Loucy (cell line): ENCODE data around the gene UBE2C.
"Not testable (repeated sequence)": the region's sequence is repeated elsewhere in the genome, so short reads cannot be mapped to it uniquely, and the experiment has no call there.

ENCODE experiments used
- H2AFZ ChIP-seq: fragments of 200-600 bp; sonication (generic); 2 replicates; pipeline ENCODE4 v1.6.0; 2016; ENCODE audit warnings: antibody characterized with exemption, mild to moderate bottlenecking, low read length, moderate library complexity
- H3F3A ChIP-seq: fragments of 200-600 bp; 2 replicates; pipeline ENCODE4 v1.6.0; 2016; ENCODE audit warnings: antibody characterized with exemption, low read depth, mild to moderate bottlenecking
- H3K27me3 ChIP-seq: fragments of 200-600 bp; sonication (generic); 2 replicates; pipeline ENCODE4 v1.6.1; 2014; ENCODE audit warnings: low read length, mild to moderate bottlenecking; ENCODE audit not compliant: insufficient read depth, poor library complexity, severe bottlenecking
- H3K36me3 ChIP-seq: fragments of 200-600 bp; sonication (generic); 2 replicates; pipeline ENCODE4 v1.6.1; 2016; ENCODE audit warnings: low read length; ENCODE audit not compliant: insufficient read depth
- H3K4me1 ChIP-seq: fragments of 200-600 bp; sonication (generic); 2 replicates; pipeline ENCODE4 v1.5.1; 2014; ENCODE audit warnings: low read length, mild to moderate bottlenecking; ENCODE audit not compliant: insufficient read depth, poor library complexity, severe bottlenecking
- H3K4me2 ChIP-seq: fragments of 200-600 bp; sonication (generic); 2 replicates; pipeline ENCODE4 v1.6.0; 2014; ENCODE audit warnings: antibody characterized with exemption, low read length, low read depth, mild to moderate bottlenecking; ENCODE audit not compliant: poor library complexity, severe bottlenecking
- H3K4me3 ChIP-seq: fragments of 200-600 bp; sonication (generic); 2 replicates; pipeline ENCODE4 v1.5.1; 2014; ENCODE audit warnings: low read length, mild to moderate bottlenecking, mixed read lengths; ENCODE audit not compliant: poor library complexity, severe bottlenecking
- H3K79me2 ChIP-seq: fragments of 200-600 bp; sonication (generic); 2 replicates; pipeline ENCODE4 v1.6.1; 2014; ENCODE audit warnings: low read length; ENCODE audit not compliant: insufficient read depth
- H3K9ac ChIP-seq: fragments of 200-600 bp; sonication (generic); 2 replicates; pipeline ENCODE4 v1.6.0; 2014; ENCODE audit warnings: mild to moderate bottlenecking, low read depth, low read length, moderate library complexity; ENCODE audit not compliant: poor library complexity, severe bottlenecking
- H3K9me2 ChIP-seq: fragments of 200-600 bp; sonication (generic); replicated peaks from 2 replicates; pipeline ENCODE4 v1.6.1; 2016; ENCODE audit warnings: low read depth, low read length, mixed read lengths
- H3K9me3 ChIP-seq: fragments of 200-600 bp; sonication (generic); 2 replicates; pipeline ENCODE4 v1.6.1; 2014; ENCODE audit warnings: mild to moderate bottlenecking, antibody characterized with exemption, low read length, low read depth; ENCODE audit not compliant: insufficient read depth
- H4K20me1 ChIP-seq: fragments of 200-600 bp; sonication (generic); 2 replicates; pipeline ENCODE4 v1.6.0; 2014; ENCODE audit warnings: antibody characterized with exemption, low read length, mild to moderate bottlenecking; ENCODE audit not compliant: insufficient read depth, poor library complexity, severe bottlenecking
- EZH2phosphoT487 ChIP-seq: fragments of 200-600 bp; IDR thresholded peaks from 2 replicates; pipeline ENCODE4 v1.6.1; 2018; ENCODE audit warnings: antibody characterized with exemption, mild to moderate bottlenecking, moderate library complexity, borderline replicate concordance
- TF ChIP-seq, protein P1 (sequence below): fragments of 200-600 bp; sonication (generic); conservative IDR thresholded peaks from 2 replicates; pipeline ENCODE4 v1.5.1; 2014; ENCODE audit warnings: mild to moderate bottlenecking, antibody characterized with exemption, low read length

UBE2C gene

DNA sequence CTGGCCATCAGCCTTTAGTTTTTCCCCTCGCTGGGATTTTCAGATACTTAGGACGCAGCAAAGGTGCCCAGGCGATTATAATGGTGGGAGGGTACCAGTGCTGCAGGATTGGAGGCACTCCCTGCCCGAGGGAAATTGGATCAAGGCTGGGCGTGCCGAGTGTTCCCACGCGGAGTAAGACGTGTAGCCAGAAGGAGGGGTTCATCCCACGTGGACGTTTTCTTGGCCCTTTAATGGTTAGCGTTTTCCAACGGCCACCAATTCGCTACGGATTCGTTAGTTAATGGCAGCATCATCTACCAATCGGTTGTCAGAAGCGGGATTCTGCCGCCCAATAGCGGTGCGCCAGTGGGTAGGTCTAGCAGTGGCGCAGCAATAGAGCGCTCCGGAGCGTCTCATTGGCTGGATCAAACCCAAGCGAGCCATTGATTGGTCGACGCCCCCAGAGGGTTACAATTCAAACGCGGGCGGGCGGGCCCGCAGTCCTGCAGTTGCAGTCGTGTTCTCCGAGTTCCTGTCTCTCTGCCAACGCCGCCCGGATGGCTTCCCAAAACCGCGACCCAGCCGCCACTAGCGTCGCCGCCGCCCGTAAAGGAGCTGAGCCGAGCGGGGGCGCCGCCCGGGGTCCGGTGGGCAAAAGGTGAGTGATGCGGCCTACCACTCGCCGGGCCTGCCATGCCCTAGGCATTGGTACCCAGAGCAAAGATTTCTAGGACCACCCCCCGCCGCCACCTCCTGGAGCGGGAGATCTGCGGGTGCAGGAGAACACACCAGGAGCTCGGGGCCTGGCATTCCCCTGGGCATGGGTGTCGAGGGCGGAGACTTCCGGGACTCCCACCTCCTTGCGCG is at the start of gene UBE2C:
TSS of gene UBE2C (plus strand) at position 488 of the 849 bp plus-strand sequence. CDS start at position 540, 52 bp downstream.
- Histone ChIP-seq H3F3A (no peaks in the 10 kb centered on the region), H3K9me3 (no peaks in the 10 kb centered on the region), H3K4me3 (peak within 1 kb of the TSS; percentile 100), H3K4me2 (peak within 1 kb of the TSS; percentile 86), H3K27me3 (peaks cover 8% of the 10 kb centered on the region), H4K20me1 (peaks cover 17% of the 10 kb centered on the region), H3K9me2 (no peaks in the 10 kb centered on the region), H3K9ac (peak within 1 kb of the TSS; percentile 99), H3K4me1 (peaks cover 38% of the 10 kb centered on the region), H2AFZ (peak within 1 kb of the TSS; percentile 74), H3K36me3 (peaks cover 45% of the 10 kb centered on the region; the same call in 1 of the 2 replicates), H3K79me2 (peaks cover 59% of the 10 kb centered on the region)
- no peak for TF ChIP-seq EZH2phosphoT487
- TF ChIP-seq, protein P1, sequence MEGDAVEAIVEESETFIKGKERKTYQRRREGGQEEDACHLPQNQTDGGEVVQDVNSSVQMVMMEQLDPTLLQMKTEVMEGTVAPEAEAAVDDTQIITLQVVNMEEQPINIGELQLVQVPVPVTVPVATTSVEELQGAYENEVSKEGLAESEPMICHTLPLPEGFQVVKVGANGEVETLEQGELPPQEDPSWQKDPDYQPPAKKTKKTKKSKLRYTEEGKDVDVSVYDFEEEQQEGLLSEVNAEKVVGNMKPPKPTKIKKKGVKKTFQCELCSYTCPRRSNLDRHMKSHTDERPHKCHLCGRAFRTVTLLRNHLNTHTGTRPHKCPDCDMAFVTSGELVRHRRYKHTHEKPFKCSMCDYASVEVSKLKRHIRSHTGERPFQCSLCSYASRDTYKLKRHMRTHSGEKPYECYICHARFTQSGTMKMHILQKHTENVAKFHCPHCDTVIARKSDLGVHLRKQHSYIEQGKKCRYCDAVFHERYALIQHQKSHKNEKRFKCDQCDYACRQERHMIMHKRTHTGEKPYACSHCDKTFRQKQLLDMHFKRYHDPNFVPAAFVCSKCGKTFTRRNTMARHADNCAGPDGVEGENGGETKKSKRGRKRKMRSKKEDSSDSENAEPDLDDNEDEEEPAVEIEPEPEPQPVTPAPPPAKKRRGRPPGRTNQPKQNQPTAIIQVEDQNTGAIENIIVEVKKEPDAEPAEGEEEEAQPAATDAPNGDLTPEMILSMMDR, result no peak

DNA sequence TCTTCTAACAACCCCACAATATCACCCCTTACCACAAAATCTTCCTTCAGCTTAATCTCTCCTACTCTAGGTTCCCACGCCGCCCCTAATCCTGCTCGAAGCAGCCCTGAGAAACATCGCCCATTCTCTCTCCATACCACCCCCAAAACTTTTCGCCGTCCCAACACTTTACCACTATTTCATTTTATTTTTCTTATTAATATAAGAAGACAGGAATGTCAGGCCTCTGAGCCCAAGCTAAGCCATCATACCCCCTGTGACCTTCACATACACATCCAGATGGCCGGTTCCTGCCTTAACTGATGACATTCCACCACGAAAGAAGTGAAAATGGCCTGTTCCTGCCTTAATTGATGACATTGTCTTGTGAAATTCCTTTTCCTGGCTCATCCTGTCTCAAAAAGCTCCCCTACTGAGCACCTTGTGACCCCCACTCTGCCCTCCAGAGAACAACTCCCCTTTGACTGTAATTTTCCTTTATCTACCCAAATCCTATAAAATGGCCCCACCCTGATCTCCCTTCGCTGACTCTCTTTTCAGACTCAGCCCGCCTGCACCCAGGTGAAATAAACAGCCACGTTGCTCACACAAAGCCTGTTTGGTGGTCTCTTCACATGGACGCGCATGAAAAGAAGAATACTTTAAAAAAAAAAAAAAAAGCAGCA is 47.7 kb upstream of the UBE2C start:
- H3K9me3 ChIP-seq, H3F3A ChIP-seq, H3K79me2 ChIP-seq, H3K9ac ChIP-seq, H3K4me2 ChIP-seq, H3K27me3 ChIP-seq, H3K4me1 ChIP-seq, H3K4me3 ChIP-seq, H3K9me2 ChIP-seq, H2AFZ ChIP-seq, H3K36me3 ChIP-seq, H4K20me1 ChIP-seq: not testable (repeated sequence)

DNA sequence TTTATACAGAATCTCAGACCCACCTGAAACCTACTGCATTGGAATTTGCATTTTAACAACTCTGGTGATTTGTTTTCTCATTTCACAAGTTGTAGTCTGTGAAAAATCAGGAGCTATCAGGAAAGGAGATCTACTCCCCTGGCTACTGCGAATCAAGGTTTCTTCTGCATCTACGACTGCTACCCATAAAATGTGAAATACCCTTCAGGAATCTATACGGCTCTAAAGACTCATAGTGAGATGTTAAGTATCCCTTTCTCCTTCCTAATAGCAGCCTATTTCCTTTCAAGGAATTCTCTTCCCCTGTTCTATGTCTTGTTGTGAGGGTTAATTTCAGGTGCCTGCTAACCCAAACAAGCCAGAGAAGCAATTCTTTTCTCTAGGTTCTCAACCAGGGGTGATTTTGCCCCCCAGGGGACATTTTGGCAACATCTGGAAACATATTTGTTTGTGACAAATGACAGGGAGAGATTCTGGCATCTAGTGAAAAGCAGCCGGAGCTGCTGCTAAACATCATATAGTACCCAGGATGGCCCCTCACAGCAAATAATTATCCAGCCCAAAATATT is 47.1 kb upstream of the UBE2C start:
- Histone ChIP-seq H4K20me1 (no peaks in the 10 kb centered on the region), H3K9ac (no peak overlapping the region), H3K9me2 (no peaks in the 10 kb centered on the region), H3F3A (no peaks in the 10 kb centered on the region), H3K79me2 (no peaks in the 10 kb centered on the region), H3K27me3 (no peaks in the 10 kb centered on the region), H3K4me1 (no peaks in the 10 kb centered on the region), H3K4me3 (no peak overlapping the region), H3K36me3 (no peaks in the 10 kb centered on the region), H3K9me3 (no peaks in the 10 kb centered on the region), H2AFZ (no peak overlapping the region), H3K4me2 (no peak overlapping the region)
- no peak for TF ChIP-seq EZH2phosphoT487
- TF ChIP-seq, protein P1, result no peak
